HFF-Myc (cell line): ENCODE data around the gene UNC5A.
"Not testable (repeated sequence)": the region's sequence is repeated elsewhere in the genome, so short reads cannot be mapped to it uniquely, and the experiment has no call there.

Experiments
- DNase-seq: peaks from one replicate; pipeline ENCODE4 v3.0.0-alpha.2; 2011; ENCODE audit warnings: low read depth; ENCODE audit errors: extremely low read depth
- H3K4me3 ChIP-seq: replicated peaks from 2 replicates; pipeline ENCODE4 v1.5.1; 2011; ENCODE audit warnings: low read depth, mild to moderate bottlenecking, control low read depth, low read length
- CTCF ChIP-seq: IDR thresholded peaks from 2 replicates; pipeline ENCODE4 v1.5.1; 2012; ENCODE audit warnings: mild to moderate bottlenecking, low read depth, low read length, control low read depth; ENCODE audit errors: missing control alignments

Gene UNC5A

GRCh38 chr5:176870110-176870591 lies 59.8 kb downstream of the UNC5A start:
- DNase-seq = no peak

GRCh38 chr5:176870644-176871043 lies 60.3 kb downstream of the UNC5A start:
- H3K4me3 ChIP-seq, DNase-seq: not testable (repeated sequence)

More at GRCh38 chr5:176870110-176870591, 59.8 kb downstream of the UNC5A start:
- no peak overlapping the region for H3K4me3 ChIP-seq
- TF ChIP-seq CTCF = peak; percentile 48

- not testable (repeated sequence) for H3K4me3 ChIP-seq, DNase-seq
Observed at GRCh38 chr5:176872586-176872985, 62.2 kb downstream of the UNC5A start.

DNA sequence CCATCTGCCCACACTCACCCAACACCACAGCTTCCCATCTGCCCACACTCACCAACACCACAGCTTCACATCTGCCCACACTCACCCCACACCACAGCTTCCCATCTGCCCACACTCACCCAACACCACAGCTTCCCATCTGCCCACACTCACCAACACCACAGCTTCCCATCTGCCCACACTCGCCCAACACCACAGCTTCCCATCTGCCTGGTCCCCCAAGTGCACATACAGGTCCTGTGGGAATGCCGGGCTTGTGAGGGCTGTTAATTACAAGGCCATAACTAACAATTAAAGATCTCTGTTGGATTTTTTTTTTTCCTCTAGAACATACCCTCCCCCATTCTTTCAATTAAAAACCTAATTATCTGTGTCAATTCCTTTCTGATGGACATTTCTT lies 62.7 kb downstream of the UNC5A start:
- not testable (repeated sequence) for H3K4me3 ChIP-seq, DNase-seq

DNA sequence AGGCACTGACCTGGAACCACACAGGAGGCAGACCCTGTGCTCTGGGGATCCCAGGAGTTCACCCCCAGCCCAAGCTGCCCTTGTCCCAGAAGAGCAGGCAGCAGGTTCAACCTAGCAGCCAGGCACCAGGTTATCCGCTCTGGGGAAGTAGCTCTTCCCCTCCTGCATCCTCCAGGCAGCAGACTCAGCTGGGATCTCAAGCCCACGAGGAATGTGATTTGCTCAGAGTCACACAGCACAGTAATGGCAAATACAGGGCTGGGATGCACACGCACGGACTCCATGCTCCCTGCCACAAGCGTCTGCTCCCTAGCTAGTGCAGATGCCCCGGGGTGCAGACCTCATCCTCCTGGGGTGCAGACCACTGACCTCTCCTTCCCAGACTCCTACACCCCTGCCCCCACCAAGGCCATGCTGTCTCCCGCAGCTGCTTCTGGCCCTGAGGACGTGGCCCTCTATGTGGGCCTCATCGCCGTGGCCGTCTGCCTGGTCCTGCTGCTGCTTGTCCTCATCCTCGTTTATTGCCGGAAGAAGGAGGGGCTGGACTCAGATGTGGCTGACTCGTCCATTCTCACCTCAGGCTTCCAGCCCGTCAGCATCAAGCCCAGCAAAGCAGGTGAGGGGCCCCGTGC lies 63.3 kb downstream of the UNC5A start:
- H3K4me3 ChIP-seq = no peak overlapping the region
- no peak for DNase-seq
- TF ChIP-seq CTCF = no peak

DNA sequence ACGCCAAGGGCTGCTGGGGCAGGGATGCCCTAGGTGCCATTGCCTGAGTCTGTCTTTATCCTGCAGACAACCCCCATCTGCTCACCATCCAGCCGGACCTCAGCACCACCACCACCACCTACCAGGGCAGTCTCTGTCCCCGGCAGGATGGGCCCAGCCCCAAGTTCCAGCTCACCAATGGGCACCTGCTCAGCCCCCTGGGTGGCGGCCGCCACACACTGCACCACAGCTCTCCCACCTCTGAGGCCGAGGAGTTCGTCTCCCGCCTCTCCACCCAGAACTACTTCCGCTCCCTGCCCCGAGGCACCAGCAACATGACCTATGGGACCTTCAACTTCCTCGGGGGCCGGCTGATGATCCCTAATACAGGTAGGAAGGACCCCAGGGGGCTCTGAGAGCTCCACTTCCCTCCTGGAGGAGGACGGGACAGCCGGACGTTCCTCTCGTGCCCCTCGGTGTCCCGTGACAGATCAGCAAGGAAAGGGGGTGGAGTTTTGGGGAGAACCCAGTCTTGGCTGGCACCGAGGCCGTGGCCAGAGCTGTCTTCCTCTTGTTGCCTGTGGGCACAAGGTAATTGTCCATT lies 63.9 kb downstream of the UNC5A start:
- TF ChIP-seq CTCF = no peak
- no peak for DNase-seq
- no peak overlapping the region for H3K4me3 ChIP-seq

GRCh38 chr5:176875014-176875550 lies 64.7 kb downstream of the UNC5A start:
- no peak for DNase-seq
- H3K4me3 ChIP-seq = no peak overlapping the region
- no peak for TF ChIP-seq CTCF

GRCh38 chr5:176875783-176876505 lies 65.6 kb downstream of the UNC5A start:
- no peak for DNase-seq
- no peak for TF ChIP-seq CTCF
- no peak overlapping the region for H3K4me3 ChIP-seq
